DMS114 treated with DMSO at 0.1 percent for 48 hours (cell line): Measurements from ENCODE around the gene ARNT2.
A peak's percentile ranks its signal among the peaks of the same experiment; 100 is the strongest.

Experiments used
- DNase-seq: peaks from one replicate; lab custom pipeline; 2025; ENCODE audit not compliant: unreplicated experiment; lab: John Stamatoyannopoulos, UW

The ARNT2 gene

GRCh38 chr15:80590761-80591355, 186.7 kb downstream of the ARNT2 start:
- DNase-seq, result no peak

GRCh38 chr15:80591471-80591870, 187.3 kb downstream of the ARNT2 start:
- DNase-seq, result no peak

DNA sequence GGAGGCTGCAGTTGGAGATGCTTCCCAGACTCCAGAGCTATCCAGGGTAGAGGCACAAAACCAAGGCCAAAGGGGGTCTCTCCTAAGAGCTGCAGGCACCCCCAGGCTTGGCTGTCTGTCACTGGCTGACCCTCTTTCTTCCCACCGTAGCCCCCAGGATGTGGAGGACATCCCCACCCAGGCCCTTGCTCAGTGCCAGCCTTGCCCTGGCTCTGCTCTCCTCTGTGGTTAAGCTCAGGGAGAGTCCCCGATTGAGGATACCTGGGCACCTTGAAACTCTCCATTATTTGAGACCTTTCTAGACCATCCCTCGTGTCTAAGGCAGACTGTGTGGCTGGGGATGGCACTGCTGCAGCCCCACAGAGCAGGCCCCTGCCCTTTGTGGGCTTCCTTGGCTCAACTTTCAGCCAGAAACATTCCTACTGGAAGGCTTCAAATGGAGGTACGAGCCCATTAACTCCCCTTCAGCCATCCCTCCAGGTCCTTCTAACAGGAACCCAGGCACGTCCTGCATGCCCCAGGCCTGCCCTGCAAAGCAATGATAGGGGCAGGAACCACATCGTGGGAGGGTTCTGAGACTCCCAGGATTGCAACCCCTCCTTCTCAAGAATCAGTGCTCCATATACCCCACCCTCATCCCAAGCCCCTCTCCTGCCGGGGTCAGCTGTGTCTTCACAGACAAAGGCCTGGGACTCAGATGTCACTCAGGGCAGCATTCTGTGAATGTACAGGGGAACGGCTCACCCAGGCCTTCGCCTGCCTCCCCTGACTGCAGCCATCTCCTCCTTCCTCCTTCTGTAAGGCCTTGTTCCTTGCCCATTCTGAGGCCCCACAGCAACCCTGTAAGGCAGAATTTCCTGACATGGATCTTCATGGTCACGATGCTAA, 188.0 kb downstream of the ARNT2 start:
- DNase-seq, result no peak

GRCh38 chr15:80593486-80594030, 189.4 kb downstream of the ARNT2 start:
- DNase-seq, result no peak

DNA sequence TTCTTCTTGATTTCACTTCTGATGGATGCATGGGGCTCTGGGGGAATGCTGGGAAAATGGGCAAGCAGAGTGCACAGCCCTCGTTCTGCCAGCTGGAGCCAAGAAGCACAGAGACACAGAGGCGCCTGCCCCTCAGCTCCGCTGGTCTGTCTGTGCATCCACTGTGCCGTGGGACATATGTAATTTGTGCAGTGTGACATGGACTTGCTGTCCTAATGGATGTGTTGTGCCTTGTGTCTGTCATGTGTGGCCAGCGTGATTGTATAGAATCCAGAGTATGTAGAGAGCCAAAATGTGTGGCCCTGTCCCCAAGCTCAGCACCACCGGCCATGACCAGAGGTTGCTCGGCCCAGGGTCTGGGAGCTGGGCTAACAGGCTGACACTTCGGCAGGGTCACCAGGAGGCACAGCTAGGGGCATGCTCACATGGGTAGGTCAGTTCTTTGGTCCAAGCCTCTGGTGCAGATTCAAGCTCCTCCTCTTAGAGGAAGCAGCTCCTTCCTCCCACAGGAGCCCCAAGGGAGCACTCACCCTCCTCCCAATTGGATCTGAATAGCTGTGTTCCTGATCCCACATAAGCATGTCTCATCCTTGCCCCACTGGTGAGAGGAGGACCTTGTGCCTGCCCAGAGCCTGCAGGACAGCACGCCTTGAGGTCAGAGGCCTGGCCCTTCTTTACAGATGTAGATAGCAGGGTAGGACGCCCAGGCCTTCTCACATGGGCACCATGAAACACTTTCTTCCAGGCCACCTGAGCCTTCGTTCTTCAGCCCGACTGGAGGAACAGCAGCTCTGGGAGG, 190.1 kb downstream of the ARNT2 start:
- DNase-seq, result no peak

DNA sequence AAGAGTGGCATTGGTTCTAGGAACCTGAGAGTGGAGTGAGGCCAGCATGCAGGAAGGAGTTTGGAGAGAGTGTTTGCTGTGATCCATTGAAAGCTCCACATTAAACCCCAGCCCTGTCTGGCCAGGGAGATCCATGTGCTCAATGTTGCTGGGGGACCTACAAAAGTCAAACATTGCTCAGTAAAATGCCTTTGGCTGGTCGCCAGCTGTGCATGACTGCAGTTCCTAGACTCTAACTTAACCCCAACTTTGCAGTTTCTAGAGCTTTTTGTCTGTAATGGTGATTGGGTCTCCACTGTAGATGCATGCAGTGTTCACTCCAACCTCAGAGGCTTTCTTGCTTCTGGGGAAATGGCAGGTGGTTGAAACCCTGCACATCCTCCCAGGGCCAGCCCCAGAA, 191.2 kb downstream of the ARNT2 start:
- no peak for DNase-seq

- DNase-seq, result no peak
These were observed 192.4 kb downstream of the ARNT2 start for GRCh38 chr15:80596521-80596976.

DNA sequence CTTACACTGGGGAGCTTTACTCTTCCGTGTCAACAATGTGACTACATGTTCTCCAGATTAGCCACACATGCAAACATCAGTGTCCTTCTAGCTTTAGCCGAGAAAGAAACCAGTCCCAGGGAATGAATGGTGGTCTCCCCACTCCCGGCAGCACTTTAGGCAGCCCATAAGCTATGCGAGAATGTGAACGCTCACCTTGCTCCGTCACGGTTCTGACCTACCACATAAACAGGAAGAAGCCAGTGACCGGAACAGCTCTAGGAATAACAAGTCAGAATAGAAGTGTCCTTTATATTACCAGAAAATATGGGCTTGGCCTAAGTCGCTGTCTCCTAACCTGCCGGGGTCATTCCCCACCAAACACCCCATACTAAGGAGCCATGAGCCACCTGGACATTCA, 192.9 kb downstream of the ARNT2 start:
- no peak for DNase-seq

- DNase-seq, result no peak
These were observed 195.2 kb downstream of the ARNT2 start for GRCh38 chr15:80599359-80599758.

GRCh38 chr15:80600626-80601025, 196.4 kb downstream of the ARNT2 start:
- peak; percentile 29 for DNase-seq

DNA sequence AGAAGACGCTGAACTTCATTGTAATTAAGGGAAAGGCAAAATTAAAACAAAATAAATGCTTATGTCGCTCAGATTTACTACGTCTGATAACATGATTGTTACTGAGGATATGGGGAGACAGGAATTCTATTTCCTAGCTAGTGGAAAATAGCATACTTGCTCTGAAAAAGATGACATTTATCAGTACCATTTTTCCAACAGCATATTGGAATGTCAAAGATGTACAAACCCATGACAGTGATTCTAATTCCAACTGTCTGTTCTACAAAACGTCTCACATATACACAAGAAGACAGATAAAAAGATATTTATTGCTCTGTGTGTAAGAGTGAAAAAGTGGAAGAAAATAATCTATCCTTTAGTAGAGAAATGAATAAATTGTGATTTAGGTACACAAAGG, 197.1 kb downstream of the ARNT2 start:
- no peak for DNase-seq

DNA sequence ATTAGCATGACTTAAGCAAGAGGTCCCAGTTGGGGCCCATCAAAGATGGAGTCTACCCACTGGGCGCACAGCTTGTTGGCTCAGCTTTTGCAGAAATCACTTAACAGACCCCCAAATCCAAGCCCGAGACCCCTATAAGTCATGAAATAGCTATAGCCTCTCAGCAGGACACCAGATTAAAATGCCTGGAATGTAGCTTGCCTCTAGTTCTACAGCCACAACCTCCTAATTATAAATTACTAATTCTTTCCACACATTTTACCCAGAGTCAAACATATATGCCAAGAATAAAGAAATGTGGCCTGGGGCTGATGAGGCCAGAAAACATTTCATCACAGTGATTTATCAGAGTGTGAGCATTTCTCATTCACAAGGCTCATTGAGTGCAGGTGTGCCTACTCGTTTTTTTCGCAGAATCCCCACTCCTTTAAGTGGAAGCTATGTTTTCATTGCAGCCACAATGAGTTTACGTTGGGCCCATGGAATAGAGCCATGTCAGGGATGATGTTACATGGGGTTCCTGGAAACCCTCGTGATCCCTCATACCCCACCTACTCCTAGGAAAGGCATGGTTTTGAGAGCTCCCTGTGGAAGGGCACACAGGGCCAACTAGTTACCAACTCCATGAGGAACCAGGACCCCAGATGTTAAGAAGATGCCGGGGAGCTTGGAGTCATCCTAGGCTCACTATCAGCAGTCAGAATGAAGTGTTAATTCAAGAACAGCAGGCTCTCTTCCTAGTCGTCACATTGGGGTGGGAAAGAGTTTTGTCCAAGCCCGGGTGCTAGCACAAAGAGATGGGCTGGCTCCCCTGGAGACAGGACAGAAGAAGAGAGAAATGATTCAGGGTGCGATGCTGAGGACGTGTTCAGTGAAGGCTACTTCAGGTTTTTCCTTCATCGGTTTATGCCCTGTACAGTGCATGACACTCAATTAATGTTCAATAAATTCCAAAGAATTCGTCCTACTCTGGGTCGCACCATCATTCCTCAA, 200.7 kb downstream of the ARNT2 start:
- no peak for DNase-seq

DNA sequence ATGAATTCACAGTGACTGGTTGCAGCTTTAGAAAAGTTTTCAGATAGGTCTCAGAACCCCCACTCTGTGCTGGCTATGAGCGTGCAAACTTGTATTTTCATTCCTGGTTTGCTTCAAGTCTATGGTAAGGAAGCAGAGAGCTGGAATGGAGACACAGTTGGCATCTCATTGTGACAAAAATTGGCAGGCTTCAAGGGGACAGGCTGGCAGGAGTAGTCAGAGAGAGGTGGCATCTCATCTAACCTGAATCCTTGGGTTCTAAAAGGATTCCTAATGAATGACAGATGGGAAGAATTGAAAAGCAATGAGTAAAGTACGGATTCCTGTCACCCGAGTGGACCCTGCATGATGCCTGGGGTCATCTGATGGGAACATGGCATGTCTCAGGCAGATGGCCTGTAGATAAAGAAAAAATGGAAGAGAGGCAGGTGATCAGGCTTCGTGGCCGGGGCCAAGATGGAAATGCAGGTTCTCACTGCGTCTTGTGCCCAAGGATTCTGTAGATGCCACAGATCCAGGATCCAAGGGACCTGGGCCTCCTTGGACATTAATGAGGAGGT, 201.5 kb downstream of the ARNT2 start:
- DNase-seq, result no peak

DNA sequence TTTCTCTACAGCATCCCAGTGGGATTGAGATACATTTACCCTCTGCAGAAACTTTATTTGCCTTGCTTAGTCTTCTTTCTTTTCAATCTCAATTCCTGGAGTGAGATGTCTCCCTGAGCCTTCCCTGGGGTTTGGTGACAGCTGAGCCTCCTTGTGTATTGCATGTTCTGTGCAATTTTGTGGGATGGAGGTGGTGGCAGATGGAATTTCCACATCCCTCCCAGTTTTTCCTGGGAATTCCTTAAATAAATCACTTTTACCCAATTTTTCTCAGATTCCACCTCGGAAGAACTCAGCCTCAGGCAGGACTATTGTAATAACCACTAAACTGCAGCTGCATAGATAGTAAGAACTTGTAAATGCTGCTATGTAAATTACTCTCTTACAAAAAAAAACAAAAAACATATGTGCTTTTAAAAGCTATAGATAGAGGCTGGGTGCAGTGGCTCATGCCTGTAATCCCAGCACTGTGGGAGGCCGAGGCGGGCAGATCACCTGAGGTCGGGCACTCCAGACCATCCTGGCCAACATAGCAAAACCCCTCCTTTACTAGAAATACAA, 202.4 kb downstream of the ARNT2 start:
- DNase-seq, result no peak

DNA sequence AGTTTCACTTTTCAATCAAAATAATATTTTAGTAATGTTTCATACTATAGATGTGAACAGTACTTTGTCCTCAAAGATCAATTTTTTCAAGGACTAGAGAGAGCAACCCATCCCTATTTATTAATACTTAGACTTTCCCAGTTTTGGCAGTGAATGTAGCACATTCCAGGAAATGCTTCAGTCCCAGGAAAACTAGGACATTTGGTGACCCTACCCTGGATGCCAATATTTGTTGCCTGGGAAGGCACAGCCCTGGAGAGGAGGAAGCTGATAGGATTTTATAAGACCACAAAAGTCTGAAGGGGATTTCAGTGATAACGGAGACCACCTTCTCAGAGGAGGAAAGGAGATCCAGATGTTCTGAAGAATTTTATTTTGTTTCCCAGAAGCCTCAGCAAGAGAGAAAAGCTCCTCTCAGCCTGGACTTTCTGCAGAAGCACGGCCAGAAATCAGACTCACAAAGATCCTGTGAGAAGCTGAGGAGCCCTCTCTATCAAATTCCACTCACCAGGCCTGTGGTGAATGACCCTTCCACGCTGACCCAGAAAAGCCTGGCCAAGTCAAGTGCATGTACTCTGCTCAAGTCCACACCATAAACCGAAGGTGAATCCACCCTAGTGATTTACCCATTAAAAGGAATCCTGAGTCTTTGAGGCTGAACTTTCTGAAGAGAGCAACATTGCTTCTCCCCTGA, 203.3 kb downstream of the ARNT2 start:
- no peak for DNase-seq

GRCh38 chr15:80608688-80609087, 204.5 kb downstream of the ARNT2 start:
- no peak for DNase-seq

DNA sequence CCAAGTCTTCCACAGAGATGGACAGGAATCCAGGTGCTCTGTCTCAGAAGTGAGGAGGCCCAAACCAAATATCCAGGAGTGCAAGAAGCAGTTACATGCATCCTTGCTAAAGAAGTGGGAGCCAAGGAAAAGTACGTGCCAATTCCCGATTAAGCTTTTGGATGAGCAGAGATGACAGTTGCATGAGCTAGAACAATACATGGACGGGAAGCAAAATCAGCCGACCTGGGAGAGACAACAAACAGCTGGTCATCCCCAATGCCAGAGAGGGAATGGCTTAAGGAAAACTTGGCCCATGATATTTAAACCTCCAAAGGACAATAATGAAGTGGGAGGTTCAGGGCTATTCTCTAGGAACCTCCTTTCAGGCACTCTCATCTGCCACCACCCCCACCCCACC, 204.9 kb downstream of the ARNT2 start:
- DNase-seq, result no peak

DNA sequence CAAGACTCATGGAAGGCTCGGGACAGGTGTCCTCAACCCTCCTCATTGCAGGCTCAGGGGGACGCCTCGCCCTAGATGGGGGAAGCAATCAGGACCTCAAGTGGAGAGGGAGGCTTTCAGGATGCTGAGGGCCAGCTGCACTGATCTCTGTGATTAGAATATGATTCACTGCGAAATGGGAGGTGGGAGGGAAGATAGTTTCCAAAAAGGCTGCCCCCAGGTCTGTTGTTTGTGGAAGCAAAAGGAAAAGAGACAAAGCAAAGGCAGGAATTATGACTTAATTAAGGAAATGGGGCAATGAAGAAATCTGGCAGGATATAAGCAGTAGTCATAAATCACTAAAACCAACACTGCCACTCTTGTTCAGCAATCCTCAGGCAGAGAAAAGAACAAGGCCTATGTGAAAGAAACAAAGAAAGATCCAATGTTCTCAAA, 205.3 kb downstream of the ARNT2 start:
- no peak for DNase-seq

- no peak for DNase-seq
These were observed 207.4 kb downstream of the ARNT2 start for GRCh38 chr15:80611543-80612080.
